ENCODE data around the gene HIGD1B. TPM values are rescaled to one million over a fixed set of nuclear protein-coding genes. Genes with fewer than 3 reads are reported as not detected.

The HIGD1B gene
- total and polyA plus RNA-seq, 9 of the 15 experiments (the other 6 are each of a cell fraction or from before 2014, with no cell fraction given), result not detected

GRCh38 chr17:44865231-44865660 lies 17.6 kb downstream of the HIGD1B start (continued):
- no peak for TF ChIP-seq ELK1 (CRISPR knock-in tag; IDR thresholded peaks at IDR 0.05)
- TF ChIP-seq ELF1 (tag; IDR thresholded peaks at IDR 0.05), result no peak
- TF ChIP-seq MYNN (IDR thresholded peaks at IDR 0.05), result no peak
- TF ChIP-seq MYNN (CRISPR knock-in tag; IDR thresholded peaks at IDR 0.05), result no peak
- TF ChIP-seq KLF16 (IDR thresholded peaks at IDR 0.05), result no peak
- TF ChIP-seq GTF2B (IDR thresholded peaks at IDR 0.05; ENCODE audit: extremely low read depth, insufficient read length), result no peak
- TF ChIP-seq REST (IDR thresholded peaks at IDR 0.05; ENCODE audit: borderline replicate concordance), result peak; percentile 64; the same call in 1 of the 2 replicates
- no peak for TF ChIP-seq REST (CRISPR knock-in tag; IDR thresholded peaks at IDR 0.05; ENCODE audit: low read depth)
- peak; percentile 75 for TF ChIP-seq CTCFL (IDR thresholded peaks at IDR 0.05; ENCODE audit: borderline replicate concordance, insufficient read depth, low read depth, low read length, poor library complexity, severe bottlenecking)
- peak; percentile 77 to 81 (median 78) for TF ChIP-seq CTCF (IDR thresholded peaks at IDR 0.05 in 2 of 3, conservative IDR thresholded peaks at IDR 0.05 in 1 of 3; ENCODE audit: insufficient read depth in 2 of 3, low read depth in 1 of 3, low read length in 3 of 3)

Measured in K562 (cell line).